Measurements from ENCODE around the gene CDK15.
A peak's percentile ranks its signal among the peaks of the same experiment; 100 is the strongest.
"Not testable (repeated sequence)": the region's sequence is repeated elsewhere in the genome, so short reads cannot be mapped to it uniquely, and the experiment has no call there.

Gene CDK15

GRCh38 chr2:201806442-201807170 is at the start of gene CDK15:
CDK15 (plus strand) TSS chr2:201806537; CDS start chr2:201806665, 128 bp downstream.
- no peak for DNase-seq

DNA sequence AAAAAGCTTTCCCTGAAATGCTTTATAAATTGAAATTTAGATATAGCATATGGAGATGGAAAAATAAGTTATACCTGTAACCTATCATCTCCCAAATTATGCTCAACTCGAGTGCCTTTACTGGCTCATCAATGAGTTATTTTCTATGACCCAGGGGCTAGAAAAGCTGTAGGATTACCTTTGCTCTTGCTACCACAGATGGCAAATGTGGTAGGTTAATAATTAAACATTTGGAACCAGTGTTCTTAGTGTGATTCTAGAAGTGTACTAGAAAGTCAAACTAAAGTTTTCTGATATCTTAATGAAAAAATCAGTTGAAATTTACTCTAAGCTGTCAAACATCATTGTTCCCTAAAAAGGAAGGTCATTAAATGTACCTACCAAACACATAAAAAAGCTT is 48.1 kb upstream of the CDK15 start:
- DNase-seq = no peak

- no peak for DNase-seq
Observed at GRCh38 chr2:201758873-201759272, 47.5 kb upstream of the CDK15 start.

GRCh38 chr2:201759567-201759966 is 46.8 kb upstream of the CDK15 start:
- no peak for DNase-seq

DNA sequence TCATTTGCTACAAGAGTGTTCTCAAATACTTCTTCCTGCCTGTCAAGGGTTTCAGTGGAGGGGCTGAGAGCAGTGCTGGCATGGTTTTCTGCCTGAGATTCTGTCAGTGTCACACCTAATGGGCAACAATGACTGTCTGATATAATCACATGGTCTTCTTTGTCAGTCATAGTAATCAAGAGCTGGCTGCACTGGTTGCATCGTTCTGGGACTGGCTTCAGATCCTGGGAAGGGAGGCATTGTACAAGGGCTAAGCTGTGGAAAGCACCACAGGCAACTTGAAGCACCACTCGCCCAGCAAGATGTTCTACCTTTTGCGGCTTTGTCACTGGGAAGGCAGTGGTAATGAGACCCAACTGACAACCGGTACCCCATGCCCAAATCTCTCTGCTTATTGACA is 45.2 kb upstream of the CDK15 start:
- no peak for DNase-seq

DNA sequence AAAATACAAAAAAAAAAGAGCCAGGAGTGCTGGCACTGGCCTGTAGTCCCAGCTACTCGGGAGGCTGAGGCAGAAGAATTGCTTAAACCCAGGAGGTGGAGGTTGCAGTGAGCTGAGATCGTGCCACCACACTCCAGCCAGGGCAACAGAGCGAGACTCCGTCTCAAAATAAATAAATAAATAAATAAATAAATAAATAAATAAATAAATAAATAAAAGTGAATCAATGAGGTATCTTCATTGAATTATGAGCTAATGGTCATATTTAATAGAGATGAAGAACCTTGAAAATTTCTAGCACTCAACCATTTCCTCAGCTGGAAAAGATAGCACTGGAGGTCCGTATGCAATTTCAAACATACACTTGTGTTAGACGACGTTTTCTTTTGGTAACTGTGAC is 41.9 kb upstream of the CDK15 start:
- DNase-seq = not testable (repeated sequence)

GRCh38 chr2:201765799-201766198 is 40.5 kb upstream of the CDK15 start:
- no peak for DNase-seq

GRCh38 chr2:201768918-201769317 is 37.4 kb upstream of the CDK15 start:
- no peak for DNase-seq

GRCh38 chr2:201769666-201770373 is 36.5 kb upstream of the CDK15 start:
- no peak for DNase-seq

GRCh38 chr2:201773990-201774389 is 32.3 kb upstream of the CDK15 start:
- no peak for DNase-seq

- DNase-seq = no peak
Observed at GRCh38 chr2:201774546-201774945, 31.8 kb upstream of the CDK15 start.

DNA sequence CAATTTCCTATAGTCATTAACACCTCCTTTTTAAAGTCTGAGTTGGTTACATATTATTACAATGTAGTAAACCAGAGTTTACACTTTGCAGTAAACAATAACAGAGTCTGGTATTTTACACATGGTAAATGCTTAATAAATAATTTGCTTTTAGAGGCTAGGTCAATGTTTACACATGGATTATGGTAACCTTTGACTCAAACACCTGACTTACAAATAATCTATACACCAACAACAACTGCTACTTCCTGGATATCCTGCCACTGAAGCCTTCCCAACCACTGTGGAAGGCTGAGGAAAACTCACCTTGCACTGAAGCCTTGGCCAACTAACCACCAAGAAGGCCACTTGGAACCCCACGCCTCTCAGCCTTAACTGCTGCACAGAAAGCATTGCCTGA is 31.0 kb upstream of the CDK15 start:
- DNase-seq = no peak

- no peak for DNase-seq
Observed at GRCh38 chr2:201777043-201777442, 29.3 kb upstream of the CDK15 start.

DNA sequence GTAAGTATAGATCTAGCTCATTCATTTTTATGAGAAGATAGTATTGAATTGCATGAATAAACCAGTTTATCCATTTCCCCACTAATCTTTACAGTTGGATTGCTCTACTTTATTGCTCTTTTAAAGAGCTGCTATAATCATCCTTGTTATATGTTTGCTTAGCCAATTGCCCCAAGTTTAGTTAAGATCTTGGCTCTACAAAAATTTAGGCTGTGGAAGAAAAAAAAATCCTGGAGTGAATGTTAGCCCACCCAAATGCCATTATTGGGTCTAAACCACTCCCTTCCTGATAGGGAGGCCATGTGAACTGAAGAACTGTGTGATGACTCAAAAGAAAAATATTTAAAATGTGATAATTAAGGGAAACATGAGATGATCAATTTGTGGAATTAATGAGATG is 28.5 kb upstream of the CDK15 start:
- no peak for DNase-seq

DNA sequence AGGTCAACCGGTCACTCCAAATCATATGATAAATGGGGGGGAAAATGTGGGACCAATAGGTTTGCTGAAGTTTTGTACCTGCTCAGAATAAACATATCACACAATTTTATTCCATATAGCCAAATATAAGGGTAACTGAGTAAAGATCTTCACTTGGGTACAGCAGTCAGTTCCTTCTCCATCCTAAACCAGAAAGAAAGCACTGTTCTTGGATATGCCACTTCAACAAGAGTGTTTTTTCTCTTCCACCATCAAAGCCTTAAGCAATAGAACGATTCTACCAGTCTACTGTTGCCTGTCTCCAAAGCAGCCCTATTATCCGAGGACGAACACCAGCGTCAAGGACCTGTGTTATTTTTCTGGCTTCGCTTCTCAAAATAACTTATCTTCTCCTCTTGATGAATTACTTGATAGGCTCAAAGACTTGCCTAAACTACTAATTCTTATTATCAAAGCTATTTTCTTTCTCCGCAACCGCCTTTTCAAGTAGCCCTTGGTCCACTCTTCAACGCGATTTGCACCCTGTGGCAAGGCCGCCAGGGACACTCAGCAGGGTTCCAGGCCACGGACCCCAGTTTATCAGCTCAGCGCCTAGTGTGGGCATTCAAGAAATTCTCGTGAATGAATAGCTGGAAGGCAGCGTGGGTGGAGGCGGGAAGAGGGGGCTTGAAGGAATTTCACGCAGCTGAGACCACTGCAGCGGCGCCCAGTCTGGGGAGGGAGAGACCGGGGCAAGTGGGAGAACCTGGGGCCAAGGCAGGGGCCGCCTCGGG is 26.2 kb upstream of the CDK15 start:
- DNase-seq = no peak

DNA sequence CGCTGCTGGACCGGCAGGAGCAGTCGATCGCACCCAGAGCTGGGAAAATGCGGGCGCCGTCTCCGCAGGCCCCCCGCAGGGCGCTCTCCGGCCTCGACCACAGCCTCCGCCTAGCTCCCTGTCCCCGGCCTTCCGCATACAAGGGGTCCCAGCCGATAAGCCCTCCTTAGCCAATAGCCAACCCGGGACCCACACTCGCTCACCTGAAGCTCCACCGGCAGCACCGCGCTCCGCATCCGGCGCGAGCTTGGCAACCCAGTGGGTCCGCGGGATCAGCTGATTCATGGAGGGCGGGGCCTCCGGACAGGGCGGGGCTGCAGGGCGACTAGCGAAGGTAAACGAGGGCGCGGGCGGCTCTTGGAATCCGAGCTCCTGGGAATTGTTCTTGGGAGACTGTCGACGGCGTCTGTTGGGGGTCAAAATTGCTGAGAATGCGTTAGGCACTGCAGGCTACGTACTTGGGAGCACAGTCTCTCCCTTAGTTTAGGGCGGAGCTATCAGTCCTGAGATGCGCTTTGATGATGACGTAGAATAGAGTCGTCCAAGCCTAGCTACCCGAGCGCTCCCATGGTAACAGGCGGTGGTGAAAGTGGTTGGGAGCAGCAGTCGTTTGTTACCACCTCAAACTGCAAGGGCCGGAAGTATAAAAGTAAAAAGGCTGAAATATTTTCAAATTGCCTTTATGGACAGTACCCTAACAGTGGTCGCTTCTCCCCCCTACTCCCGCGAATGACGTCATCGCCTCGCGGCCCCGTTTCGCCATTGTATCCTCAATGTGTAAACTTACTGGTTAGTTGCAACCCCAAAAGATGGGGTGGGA is 25.5 kb upstream of the CDK15 start, which contains the start of gene ALS2:
Gene ALS2, minus strand, starts transcription at position 260 of the 820 bp plus-strand sequence. CDS start 12,048 bp downstream, outside the sequence.
- DNase-seq = peak; percentile 93

DNA sequence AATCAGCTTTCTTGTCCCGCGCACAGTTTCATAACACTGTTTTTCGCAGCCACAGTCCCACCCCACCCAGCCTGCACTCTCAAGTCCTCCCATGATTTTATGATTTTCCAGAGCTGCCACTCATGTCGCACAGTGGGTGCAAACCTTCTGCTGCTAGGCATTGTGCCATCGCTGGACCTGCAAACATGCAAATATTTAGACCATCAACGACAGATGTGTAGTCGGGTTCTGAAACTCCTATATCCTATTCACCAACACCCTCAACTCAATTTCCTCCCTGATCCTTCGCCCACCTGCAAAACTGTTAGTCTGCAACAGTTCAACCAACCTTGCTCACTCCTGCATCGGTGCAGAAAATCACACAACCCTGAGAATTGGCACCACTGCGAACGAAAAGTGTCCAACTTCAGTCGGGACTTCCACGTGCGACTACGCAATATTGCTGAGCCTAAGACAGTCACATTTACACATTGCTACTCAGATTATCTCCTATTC is 24.7 kb upstream of the CDK15 start:
- no peak for DNase-seq

DNA sequence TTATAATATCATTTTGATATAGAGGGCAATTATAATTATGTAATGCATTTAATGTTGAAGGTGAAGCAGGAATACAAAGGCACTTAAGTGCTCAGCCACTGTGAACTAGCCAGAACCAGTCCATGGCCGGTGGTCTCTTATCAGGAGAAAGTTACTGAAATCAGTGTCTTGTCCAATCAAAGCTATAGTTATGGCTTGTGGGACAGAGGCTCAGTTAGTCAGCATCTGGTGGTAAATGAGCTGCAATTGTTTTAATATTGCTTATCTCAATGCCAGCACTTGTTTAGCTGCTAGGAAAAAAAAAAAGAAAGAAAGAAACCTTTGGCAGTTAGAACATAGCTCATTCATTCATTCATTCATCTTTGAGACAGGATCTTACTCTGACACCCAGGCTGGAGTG is 21.8 kb upstream of the CDK15 start:
- DNase-seq = no peak

GRCh38 chr2:201785135-201785534 is 21.2 kb upstream of the CDK15 start:
- DNase-seq = no peak

GRCh38 chr2:201786471-201786870 is 19.9 kb upstream of the CDK15 start:
- DNase-seq = no peak

- DNase-seq = no peak
Observed at GRCh38 chr2:201788371-201788770, 18.0 kb upstream of the CDK15 start.

DNA sequence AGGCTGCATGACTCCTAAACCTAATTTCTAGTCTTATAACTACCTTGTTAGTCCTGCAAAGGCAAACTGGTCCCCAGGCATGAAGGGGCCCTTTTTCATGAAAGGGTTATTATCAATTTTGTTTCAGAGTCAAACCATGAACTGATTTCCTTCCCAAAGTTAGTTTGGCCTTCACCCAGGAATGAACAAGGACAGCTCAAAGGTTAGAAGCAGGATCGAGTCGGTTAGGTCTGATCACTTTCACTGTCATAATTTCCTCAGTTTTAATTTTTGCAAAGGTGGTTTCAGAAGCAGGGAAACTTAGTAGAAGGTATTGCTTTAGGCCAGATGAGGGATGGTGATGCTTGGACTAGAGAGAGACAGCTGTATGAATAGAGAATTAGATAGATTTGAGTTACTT is 16.9 kb upstream of the CDK15 start:
- DNase-seq = no peak

- DNase-seq = no peak
Observed at GRCh38 chr2:201790291-201790690, 16.0 kb upstream of the CDK15 start.
